Mammary epithelial cell (primary cell): Measurements from ENCODE around the gene USF1.

Source experiments
- EZH2 ChIP-seq: IDR thresholded peaks from 2 replicates; pipeline ENCODE4 v1.6.1; 2012; ENCODE audit warnings: low read length, inconsistent platforms, borderline replicate concordance
- TF ChIP-seq, protein P1 (sequence below), 2 donors: IDR thresholded peaks in 1 of 2; conservative IDR thresholded peaks in 1 of 2; 2 replicates each; pipeline ENCODE4 v1.5.1; 2011 to 2012; ENCODE audit warnings: inconsistent platforms in 2 of 2, low read length in 2 of 2, mild to moderate bottlenecking in 2 of 2, control low read depth in 1 of 2, low read depth in 1 of 2; ENCODE audit not compliant: insufficient read depth in 1 of 2; ENCODE audit errors: extremely low read depth in 1 of 2

DNA sequence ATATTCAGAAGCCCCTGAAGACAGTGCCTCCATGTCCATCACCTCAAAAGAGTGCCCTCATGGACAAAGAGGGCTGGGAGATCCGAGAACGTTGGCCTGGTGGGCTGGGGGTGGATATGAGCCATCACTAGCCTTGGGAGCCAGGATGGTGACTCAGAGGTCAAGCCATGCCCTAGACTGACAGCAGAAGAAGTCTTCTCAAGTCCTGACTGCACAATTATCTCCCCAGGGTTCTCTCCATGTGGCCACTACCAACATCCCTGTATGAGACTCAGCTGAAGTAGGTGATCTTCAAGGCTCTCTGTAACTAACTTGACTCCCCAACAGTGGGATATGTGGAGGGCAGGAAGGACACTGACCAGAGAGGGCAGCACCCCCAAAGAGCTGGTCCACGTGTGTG lies 7.1 kb upstream of the USF1 start:
- TF ChIP-seq EZH2: no peak
- TF ChIP-seq, protein P1, sequence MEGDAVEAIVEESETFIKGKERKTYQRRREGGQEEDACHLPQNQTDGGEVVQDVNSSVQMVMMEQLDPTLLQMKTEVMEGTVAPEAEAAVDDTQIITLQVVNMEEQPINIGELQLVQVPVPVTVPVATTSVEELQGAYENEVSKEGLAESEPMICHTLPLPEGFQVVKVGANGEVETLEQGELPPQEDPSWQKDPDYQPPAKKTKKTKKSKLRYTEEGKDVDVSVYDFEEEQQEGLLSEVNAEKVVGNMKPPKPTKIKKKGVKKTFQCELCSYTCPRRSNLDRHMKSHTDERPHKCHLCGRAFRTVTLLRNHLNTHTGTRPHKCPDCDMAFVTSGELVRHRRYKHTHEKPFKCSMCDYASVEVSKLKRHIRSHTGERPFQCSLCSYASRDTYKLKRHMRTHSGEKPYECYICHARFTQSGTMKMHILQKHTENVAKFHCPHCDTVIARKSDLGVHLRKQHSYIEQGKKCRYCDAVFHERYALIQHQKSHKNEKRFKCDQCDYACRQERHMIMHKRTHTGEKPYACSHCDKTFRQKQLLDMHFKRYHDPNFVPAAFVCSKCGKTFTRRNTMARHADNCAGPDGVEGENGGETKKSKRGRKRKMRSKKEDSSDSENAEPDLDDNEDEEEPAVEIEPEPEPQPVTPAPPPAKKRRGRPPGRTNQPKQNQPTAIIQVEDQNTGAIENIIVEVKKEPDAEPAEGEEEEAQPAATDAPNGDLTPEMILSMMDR (conservative IDR thresholded peaks at IDR 0.05 in 1 of 2, IDR thresholded peaks at IDR 0.05 in 1 of 2; ENCODE audit: extremely low read depth in 1 of 2, insufficient read depth in 1 of 2, low read depth in 1 of 2, low read length in 2 of 2): no peak
